HG02970 (cell line): ENCODE data around the gene NOTCH2.
"Not testable (repeated sequence)": the region's sequence is repeated elsewhere in the genome, so short reads cannot be mapped to it uniquely, and the experiment has no call there.

Experiments used
- ATAC-seq: cut with Tn5 transposase; IDR thresholded peaks from one replicate; pipeline ENCODE4 v1.9.1; 2021; ENCODE audit warnings: mild to moderate bottlenecking, moderate library complexity, moderate number of reproducible peaks; ENCODE audit not compliant: unreplicated experiment, low FRiP score

NOTCH2 gene

GRCh38 chr1:120087959-120088358 lies 18.5 kb upstream of the NOTCH2 start:
- not testable (repeated sequence) for ATAC-seq

GRCh38 chr1:120069920-120070214 lies 405 bp upstream of the NOTCH2 start:
- not testable (repeated sequence) for ATAC-seq

GRCh38 chr1:120068683-120069066 lies 787 bp downstream of the NOTCH2 start:
- not testable (repeated sequence) for ATAC-seq

- not testable (repeated sequence) for ATAC-seq
Measured at GRCh38 chr1:120048208-120048607, 21.3 kb downstream of the NOTCH2 start.

GRCh38 chr1:120041771-120042170 lies 27.7 kb downstream of the NOTCH2 start:
- not testable (repeated sequence) for ATAC-seq

- not testable (repeated sequence) for ATAC-seq
Measured at GRCh38 chr1:120032253-120032652, 37.2 kb downstream of the NOTCH2 start.

GRCh38 chr1:120023791-120024190 lies 45.7 kb downstream of the NOTCH2 start:
- not testable (repeated sequence) for ATAC-seq

GRCh38 chr1:120014978-120015377 lies 54.5 kb downstream of the NOTCH2 start:
- ATAC-seq, result not testable (repeated sequence)

GRCh38 chr1:120008320-120008719 lies 61.1 kb downstream of the NOTCH2 start:
- not testable (repeated sequence) for ATAC-seq

GRCh38 chr1:120007850-120008249 lies 61.6 kb downstream of the NOTCH2 start:
- not testable (repeated sequence) for ATAC-seq

GRCh38 chr1:120001035-120001434 lies 68.4 kb downstream of the NOTCH2 start:
- not testable (repeated sequence) for ATAC-seq

- not testable (repeated sequence) for ATAC-seq
Measured at GRCh38 chr1:119996731-119997312, 72.6 kb downstream of the NOTCH2 start.

GRCh38 chr1:119995975-119996374 lies 73.5 kb downstream of the NOTCH2 start:
- not testable (repeated sequence) for ATAC-seq

- no peak for ATAC-seq
Measured at GRCh38 chr1:119988306-119989062, 81.0 kb downstream of the NOTCH2 start.

- no peak for ATAC-seq
Measured at GRCh38 chr1:119987686-119988085, 81.8 kb downstream of the NOTCH2 start.

- ATAC-seq, result no peak
Measured at GRCh38 chr1:119987112-119987511, 82.3 kb downstream of the NOTCH2 start.

GRCh38 chr1:119986007-119986497 lies 83.4 kb downstream of the NOTCH2 start:
- ATAC-seq, result no peak

GRCh38 chr1:119984771-119985170 lies 84.7 kb downstream of the NOTCH2 start:
- no peak for ATAC-seq

GRCh38 chr1:119981986-119982815 lies 87.3 kb downstream of the NOTCH2 start:
- no peak for ATAC-seq

- no peak for ATAC-seq
Measured at GRCh38 chr1:119981496-119981895, 88.0 kb downstream of the NOTCH2 start.

GRCh38 chr1:119978018-119978505 lies 91.4 kb downstream of the NOTCH2 start:
- ATAC-seq, result no peak
